Measurements from ENCODE around the gene NTM.

The NTM gene

GRCh38 chr11:131934006-131934405, 563.6 kb downstream of the NTM start:
- in situ Hi-C loops (cut with MboI; ENCODE audit: low sequenced_read_pairs) = no loop called here

- in situ Hi-C loops (cut with MboI; ENCODE audit: low sequenced_read_pairs) = no loop called here
Measured at GRCh38 chr11:131938351-131938751, 567.9 kb downstream of the NTM start.

- in situ Hi-C loops (cut with MboI; ENCODE audit: low sequenced_read_pairs) = no loop called here
Measured at GRCh38 chr11:131940126-131940525, 569.7 kb downstream of the NTM start.

GRCh38 chr11:131942878-131943277, 572.5 kb downstream of the NTM start:
- in situ Hi-C loops (cut with MboI; ENCODE audit: low sequenced_read_pairs) = no loop called here

- in situ Hi-C loops (cut with MboI; ENCODE audit: low sequenced_read_pairs) = no loop called here
Measured at GRCh38 chr11:131943295-131943694, 572.9 kb downstream of the NTM start.

- in situ Hi-C loops (cut with MboI; ENCODE audit: low sequenced_read_pairs) = no loop called here
Measured at GRCh38 chr11:131944736-131945135, 574.3 kb downstream of the NTM start.

- in situ Hi-C loops (cut with MboI; ENCODE audit: low sequenced_read_pairs) = no loop called here
Measured at GRCh38 chr11:131945706-131946105, 575.3 kb downstream of the NTM start.

- in situ Hi-C loops (cut with MboI; ENCODE audit: low sequenced_read_pairs) = no loop called here
Measured at GRCh38 chr11:131947511-131947910, 577.1 kb downstream of the NTM start.

- in situ Hi-C loops (cut with MboI; ENCODE audit: low sequenced_read_pairs) = no loop called here
Measured at GRCh38 chr11:131951121-131951520, 580.7 kb downstream of the NTM start.

- in situ Hi-C loops (cut with MboI; ENCODE audit: low sequenced_read_pairs) = no loop called here
Measured at GRCh38 chr11:131954146-131954545, 583.7 kb downstream of the NTM start.

GRCh38 chr11:131955904-131956303, 585.5 kb downstream of the NTM start:
- in situ Hi-C loops (cut with MboI; ENCODE audit: low sequenced_read_pairs) = no loop called here

- in situ Hi-C loops (cut with MboI; ENCODE audit: low sequenced_read_pairs) = no loop called here
Measured at GRCh38 chr11:131957201-131957600, 586.8 kb downstream of the NTM start.

- in situ Hi-C loops (cut with MboI; ENCODE audit: low sequenced_read_pairs) = no loop called here
Measured at GRCh38 chr11:131957875-131958274, 587.5 kb downstream of the NTM start.

GRCh38 chr11:131962818-131963217, 592.4 kb downstream of the NTM start:
- in situ Hi-C loops (cut with MboI; ENCODE audit: low sequenced_read_pairs) = no loop called here

- in situ Hi-C loops (cut with MboI; ENCODE audit: low sequenced_read_pairs) = no loop called here
Measured at GRCh38 chr11:131964698-131965483, 594.5 kb downstream of the NTM start.

- in situ Hi-C loops (cut with MboI; ENCODE audit: low sequenced_read_pairs) = no loop called here
Measured at GRCh38 chr11:131965504-131965903, 595.1 kb downstream of the NTM start.

GRCh38 chr11:131966667-131967066, 596.3 kb downstream of the NTM start:
- in situ Hi-C loops (cut with MboI; ENCODE audit: low sequenced_read_pairs) = no loop called here

- in situ Hi-C loops (cut with MboI; ENCODE audit: low sequenced_read_pairs) = no loop called here
Measured at GRCh38 chr11:131969261-131969660, 598.8 kb downstream of the NTM start.

- in situ Hi-C loops (cut with MboI; ENCODE audit: low sequenced_read_pairs) = no loop called here
Measured at GRCh38 chr11:131973061-131973460, 602.6 kb downstream of the NTM start.

- in situ Hi-C loops (cut with MboI; ENCODE audit: low sequenced_read_pairs) = no loop called here
Measured at GRCh38 chr11:131975619-131976018, 605.2 kb downstream of the NTM start.

- in situ Hi-C loops (cut with MboI; ENCODE audit: low sequenced_read_pairs) = no loop called here
Measured at GRCh38 chr11:131976021-131976420, 605.6 kb downstream of the NTM start.

GRCh38 chr11:131977231-131977630, 606.8 kb downstream of the NTM start:
- in situ Hi-C loops (cut with MboI; ENCODE audit: low sequenced_read_pairs) = no loop called here

- in situ Hi-C loops (cut with MboI; ENCODE audit: low sequenced_read_pairs) = no loop called here
Measured at GRCh38 chr11:131977854-131978253, 607.4 kb downstream of the NTM start.
